GM12878 (cell line): ENCODE data around the gene SEMA5A. TPM values are rescaled to one million over a fixed set of nuclear protein-coding genes. Genes with fewer than 3 reads are reported as not detected.

Experiments
- ATAC-seq: fragments of 200-7000 bp; cut with Tn5 transposase; 3 replicates; pipeline ENCODE4 v1.9.1; 2020; ENCODE audit warnings: mild to moderate bottlenecking, moderate library complexity
- BruUV-seq: library from RNA; stranded (reverse); fragments of 400-500 nt; replicated peaks from 2 replicates; lab custom pipeline; 2021; lab: Mats Ljungman, UMichigan
- CTCF ChIA-PET: fragments of 300-600 bp; sonication (Branson Sonifier 250); formaldehyde crosslinking; extraction: SDS; loops from one replicate; lab custom pipeline; 2021; ENCODE audit warnings: inconsistent platforms; lab: Yijun Ruan, JAX
- POLR2A ChIA-PET: fragments of 350-600 bp; formaldehyde crosslinking; extraction: SDS; loops from one replicate; lab custom pipeline; 2021; ENCODE audit warnings: inconsistent platforms; lab: Charles Lee
- RAD21 ChIA-PET: fragments of 300-600 bp; sonication (Branson Sonifier 250); formaldehyde crosslinking; loops from one replicate; lab custom pipeline; 2023; ENCODE audit warnings: antibody characterized with exemption; ENCODE audit not compliant: unreplicated experiment; lab: Charles Lee
- SMC1A ChIA-PET: fragments of 300-600 bp; sonication (Branson Sonifier 250); formaldehyde crosslinking; loops from one replicate; lab custom pipeline; 2023; ENCODE audit not compliant: unreplicated experiment, uncharacterized antibody; lab: Charles Lee
- DNase-seq: peaks from one replicate; pipeline ENCODE4 v3.0.0-alpha.2; 2011; ENCODE audit warnings: low read depth, low spot score
- FAIRE-seq: peaks from 3 replicates; lab custom pipeline; 2011; peaks lifted over from hg19 to GRCh38; lab: Jason Lieb, UNC
- H2AFZ ChIP-seq: 2 replicates; pipeline ENCODE4 v1.6.0; 2011; ENCODE audit warnings: low read depth, low read length, control low read depth; ENCODE audit not compliant: control insufficient read depth
- H3K27ac ChIP-seq: 2 replicates; pipeline ENCODE4 v1.5.1; 2011; ENCODE audit warnings: control low read depth; ENCODE audit not compliant: control insufficient read depth, insufficient read depth
- H3K27me3 ChIP-seq, 2 experiments: replicated peaks in 1 of 2; 2 replicates each; pipeline versions ENCODE4 v1.6.0 to v1.6.1; 2011; ENCODE audit warnings: low read length in 1 of 2; ENCODE audit not compliant: control insufficient read depth in 2 of 2, insufficient read depth in 2 of 2
- H3K36me3 ChIP-seq, 2 experiments: 2 replicates each; pipeline ENCODE4 v1.5.1; 2011; ENCODE audit warnings: low read length in 1 of 2; ENCODE audit not compliant: control insufficient read depth in 2 of 2, insufficient read depth in 2 of 2
- H3K4me1 ChIP-seq: 2 replicates; pipeline ENCODE4 v1.6.1; 2011; ENCODE audit warnings: mild to moderate bottlenecking, low read length, moderate library complexity, mixed read lengths; ENCODE audit not compliant: control insufficient read depth, insufficient read depth
- H3K4me2 ChIP-seq: 2 replicates; pipeline ENCODE4 v1.6.0; 2011; ENCODE audit warnings: control low read depth; ENCODE audit not compliant: control insufficient read depth, insufficient read depth
- H3K4me3 ChIP-seq: fragments of 200-600 bp; sonication (generic); 2 replicates; pipeline ENCODE4 v1.5.1; 2016
- H3K79me2 ChIP-seq: 2 replicates; pipeline ENCODE4 v1.6.0; 2011; ENCODE audit warnings: low read length; ENCODE audit not compliant: control insufficient read depth, insufficient read depth
- H3K9ac ChIP-seq: 2 replicates; pipeline ENCODE4 v1.8.0; 2011; ENCODE audit warnings: low read length, control low read depth, mixed read lengths; ENCODE audit not compliant: control insufficient read depth, insufficient read depth
- H3K9me3 ChIP-seq: replicated peaks from 3 replicates; pipeline ENCODE4 v1.5.1; 2011; ENCODE audit warnings: mild to moderate bottlenecking, low read length; ENCODE audit not compliant: control insufficient read depth, insufficient read depth
- H4K20me1 ChIP-seq: 2 replicates; pipeline ENCODE4 v1.6.0; 2011; ENCODE audit not compliant: control insufficient read depth, insufficient read depth
- CEBPB ChIP-seq, 2 experiments: fragments of 150-350 bp in 1 of 2; IDR thresholded peaks; 2 replicates each; pipeline ENCODE4 v1.6.1; 2012 to 2014; ENCODE audit warnings: low read depth in 2 of 2, low read length in 2 of 2, borderline replicate concordance in 1 of 2, inconsistent platforms in 1 of 2
- DPF2 ChIP-seq: fragments of 450-650 bp; IDR thresholded peaks from 2 replicates; pipeline ENCODE4 v1.6.1; 2017; ENCODE audit warnings: mild to moderate bottlenecking
- E2F8 ChIP-seq: fragments of 450-650 bp; IDR thresholded peaks from 2 replicates; pipeline ENCODE4 v1.6.1; 2018; ENCODE audit warnings: mild to moderate bottlenecking, low read depth, moderate library complexity; ENCODE audit not compliant: partially characterized antibody
- EP300 ChIP-seq, 2 experiments: fragments of 150-350 bp in 1 of 2; IDR thresholded peaks; 2 replicates each; pipeline ENCODE4 v1.6.1; 2011 to 2012; ENCODE audit warnings: low read depth in 2 of 2, low read length in 2 of 2, borderline replicate concordance in 1 of 2, improper control_type of control experiment in 1 of 2, inconsistent platforms in 1 of 2; ENCODE audit not compliant: control insufficient read depth in 1 of 2
- ETV6 ChIP-seq, 2 experiments: fragments of 450-650 bp in 1 of 2; IDR thresholded peaks in 1 of 2; conservative IDR thresholded peaks in 1 of 2; 2 replicates each; pipeline ENCODE4 v1.6.1; 2014; ENCODE audit warnings: antibody characterized with exemption in 1 of 2, borderline replicate concordance in 1 of 2, low read depth in 1 of 2, mild to moderate bottlenecking in 1 of 2, moderate library complexity in 1 of 2
- FOS ChIP-seq: IDR thresholded peaks from 3 replicates; pipeline ENCODE4 v1.6.1; 2011; ENCODE audit warnings: borderline replicate concordance; ENCODE audit not compliant: insufficient read length; ENCODE audit errors: extremely low read depth
- KAT2A ChIP-seq: conservative IDR thresholded peaks from 2 replicates; pipeline ENCODE4 v1.6.1; 2011; ENCODE audit warnings: low read depth, low read length; ENCODE audit not compliant: control insufficient read depth
- MYB ChIP-seq: fragments of 150-350 bp; IDR thresholded peaks from 2 replicates; pipeline ENCODE4 v1.6.1; 2014; ENCODE audit warnings: mild to moderate bottlenecking, low read depth, low read length, borderline replicate concordance
- NBN ChIP-seq: fragments of 450-650 bp; IDR thresholded peaks from 2 replicates; pipeline ENCODE4 v1.6.1; 2016
- NR2C1 ChIP-seq: fragments of 450-650 bp; IDR thresholded peaks from 2 replicates; pipeline ENCODE4 v1.6.1; 2017; ENCODE audit warnings: antibody characterized with exemption, mild to moderate bottlenecking, moderate library complexity
- PAX8 ChIP-seq: fragments of 450-650 bp; IDR thresholded peaks from 2 replicates; pipeline ENCODE4 v1.6.1; 2017; ENCODE audit warnings: mild to moderate bottlenecking, moderate library complexity
- POLR2A ChIP-seq: IDR thresholded peaks from 2 replicates; pipeline ENCODE4 v1.6.1; 2011; ENCODE audit warnings: low read depth, mild to moderate bottlenecking, low read length
- POU2F2 ChIP-seq: IDR thresholded peaks from 3 replicates; pipeline ENCODE4 v1.6.1; 2011; ENCODE audit warnings: low read depth, mild to moderate bottlenecking, low read length, borderline replicate concordance
- SIX5 ChIP-seq: IDR thresholded peaks from 2 replicates; pipeline ENCODE4 v1.6.1; 2011; ENCODE audit warnings: mild to moderate bottlenecking, low read depth, low read length, moderate library complexity; ENCODE audit not compliant: severe bottlenecking
- ZNF384 ChIP-seq: IDR thresholded peaks from 2 replicates; pipeline ENCODE4 v1.6.1; 2012; ENCODE audit warnings: low read depth, mild to moderate bottlenecking, low read length, improper control_type of control experiment, borderline replicate concordance
- WGBS: methylation state at CpG from one replicate; pipeline ENCODE4 v1.1.6; 2016; ENCODE audit warnings: low lambda C conversion rate; ENCODE audit not compliant: insufficient replicate concordance, insufficient coverage; ENCODE audit errors: missing lambda C conversion rate; 5-methylcytosine and 5-hydroxymethylcytosine counted together
- in situ Hi-C: fragments of 300-500 bp; cut with MboI; formaldehyde crosslinking; loops from 9 replicates; pipeline ENCODE4 v1.14.3; 2018; ENCODE audit warnings: mixed read lengths
- intact Hi-C: fragments of 100-400 bp; cut with micrococcal nuclease; formaldehyde crosslinking; loops from one replicate; pipeline ENCODE4 v1.14.2; 2022; ENCODE audit not compliant: unreplicated experiment
- polyA plus RNA-seq, 11 experiments: library from polyadenylated mRNA; depleted of rRNA in 4 of 11; unstranded in 6 of 11; stranded (reverse) in 5 of 11; fragments of >200 nt; fragmentation: Nextera tagmentation in 4 of 11; fragmentation: Illumina TruSeq in 1 of 11; extraction: Ambion mirVana in 4 of 11; extraction: Trizol in 1 of 11; gene quantifications; 1 replicate in 1 of 11; 2 replicates in 10 of 11; pipeline versions ENCODE4 v1.2.1 to v1.2.3, GENCODE V29; 2011 to 2016; ENCODE audit warnings: inconsistent platforms in 2 of 11, missing spikeins in 2 of 11, low read depth in 1 of 11
- total RNA-seq, 4 experiments: library from RNA; depleted of rRNA in 3 of 4; stranded (reverse); fragments of >200 nt in 3 of 4; fragmentation: Illumina TruSeq in 1 of 4; extraction: Trizol in 1 of 4; gene quantifications; 2 replicates each; pipeline versions ENCODE4 v1.2.1 to v1.2.3, GENCODE V29; 2013 to 2021
- TF ChIP-seq, protein P1 (sequence below), 3 experiments: IDR thresholded peaks in 2 of 3; conservative IDR thresholded peaks in 1 of 3; 2 replicates each; pipeline ENCODE4 v1.5.1; 2011; ENCODE audit warnings: low read depth in 3 of 3, low read length in 3 of 3, mild to moderate bottlenecking in 3 of 3, control low read depth in 2 of 3, moderate library complexity in 2 of 3, inconsistent platforms in 1 of 3, mixed read lengths in 1 of 3; ENCODE audit not compliant: control insufficient read depth in 2 of 3, insufficient read depth in 1 of 3; ENCODE audit errors: extremely low read depth in 1 of 3
- TF ChIP-seq, protein P2 (sequence below): fragments of 450-650 bp; conservative IDR thresholded peaks from 2 replicates; pipeline ENCODE4 v1.6.1; 2017; ENCODE audit warnings: mild to moderate bottlenecking, moderate library complexity

Gene SEMA5A
- total and polyA plus RNA-seq, 10 of the 15 experiments (the other 5 are each of a cell fraction or from before 2014, with no cell fraction given): 0.03 to 2.4 (median 0.09) TPM; not detected in 1

DNA sequence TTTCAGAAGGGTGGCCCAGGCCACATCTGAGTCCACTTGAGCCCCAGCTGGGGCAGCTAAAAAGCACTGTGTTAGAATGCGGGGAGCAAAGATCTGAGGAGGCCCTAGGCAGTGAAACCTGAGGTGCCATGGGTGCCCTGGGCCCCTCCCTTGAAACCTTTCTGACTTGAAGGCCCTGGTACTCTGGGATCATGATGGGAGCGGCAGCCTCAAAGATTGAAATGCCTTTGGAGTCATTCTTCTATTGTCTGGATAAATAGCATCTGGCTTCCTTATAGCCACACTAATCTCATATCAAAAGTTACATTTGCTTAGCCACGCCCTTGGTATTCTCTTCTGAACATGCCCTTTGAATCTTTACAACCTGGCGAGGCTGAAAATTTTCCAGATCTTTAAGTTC is 7.7 kb upstream of the SEMA5A start:
- no peaks in the 10 kb centered on the region for H3K79me2 ChIP-seq
- POLR2A ChIA-PET: no interaction called here
- no peak for ATAC-seq
- 16% methylated on average over 4 of the region's 4 CpGs for WGBS
- intact Hi-C loops (no loop called here), in situ Hi-C loops (no loop called here)
- CTCF ChIA-PET: no interaction called here
- no peak overlapping the region for H3K4me3 ChIP-seq
- H4K20me1 ChIP-seq: no peaks in the 10 kb centered on the region
- no peak overlapping the region for H3K4me2 ChIP-seq
- RAD21 ChIA-PET: no interaction called here
- no peak overlapping the region for H2AFZ ChIP-seq
- DNase-seq: no peak
- no peaks in the 10 kb centered on the region for H3K4me1 ChIP-seq
- H3K36me3 ChIP-seq: no peaks in the 10 kb centered on the region
- BruUV-seq: no TSS peak
- H3K27ac ChIP-seq: no peak overlapping the region
- SMC1A ChIA-PET: no interaction called here
- H3K9me3 ChIP-seq: no peaks in the 10 kb centered on the region
- no peak overlapping the region for H3K9ac ChIP-seq
- H3K27me3 ChIP-seq: no peaks in the 10 kb centered on the region; a peak in 1 of 4 replicates
- no peak for FAIRE-seq
- TF ChIP-seq CEBPB (IDR thresholded peaks at IDR 0.05; ENCODE audit: borderline replicate concordance in 1 of 2, low read depth in 2 of 2, low read length in 2 of 2): no peak
- no peak for TF ChIP-seq POU2F2
- TF ChIP-seq PAX8: no peak
- no peak for TF ChIP-seq ETV6 (conservative IDR thresholded peaks at IDR 0.05 in 1 of 2, IDR thresholded peaks at IDR 0.05 in 1 of 2; ENCODE audit: borderline replicate concordance in 1 of 2, low read depth in 1 of 2)
- no peak for TF ChIP-seq POLR2A
- no peak for TF ChIP-seq KAT2A
- no peak for TF ChIP-seq FOS
- no peak for TF ChIP-seq SIX5
- TF ChIP-seq ZNF384: no peak
- TF ChIP-seq, protein P1, sequence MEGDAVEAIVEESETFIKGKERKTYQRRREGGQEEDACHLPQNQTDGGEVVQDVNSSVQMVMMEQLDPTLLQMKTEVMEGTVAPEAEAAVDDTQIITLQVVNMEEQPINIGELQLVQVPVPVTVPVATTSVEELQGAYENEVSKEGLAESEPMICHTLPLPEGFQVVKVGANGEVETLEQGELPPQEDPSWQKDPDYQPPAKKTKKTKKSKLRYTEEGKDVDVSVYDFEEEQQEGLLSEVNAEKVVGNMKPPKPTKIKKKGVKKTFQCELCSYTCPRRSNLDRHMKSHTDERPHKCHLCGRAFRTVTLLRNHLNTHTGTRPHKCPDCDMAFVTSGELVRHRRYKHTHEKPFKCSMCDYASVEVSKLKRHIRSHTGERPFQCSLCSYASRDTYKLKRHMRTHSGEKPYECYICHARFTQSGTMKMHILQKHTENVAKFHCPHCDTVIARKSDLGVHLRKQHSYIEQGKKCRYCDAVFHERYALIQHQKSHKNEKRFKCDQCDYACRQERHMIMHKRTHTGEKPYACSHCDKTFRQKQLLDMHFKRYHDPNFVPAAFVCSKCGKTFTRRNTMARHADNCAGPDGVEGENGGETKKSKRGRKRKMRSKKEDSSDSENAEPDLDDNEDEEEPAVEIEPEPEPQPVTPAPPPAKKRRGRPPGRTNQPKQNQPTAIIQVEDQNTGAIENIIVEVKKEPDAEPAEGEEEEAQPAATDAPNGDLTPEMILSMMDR (IDR thresholded peaks at IDR 0.05 in 2 of 3, conservative IDR thresholded peaks at IDR 0.05 in 1 of 3; ENCODE audit: control insufficient read depth in 2 of 3, extremely low read depth in 1 of 3, insufficient read depth in 1 of 3, low read depth in 3 of 3, low read length in 3 of 3): no peak
- TF ChIP-seq DPF2: no peak
- TF ChIP-seq MYB: no peak
- no peak for TF ChIP-seq E2F8
- no peak for TF ChIP-seq EP300 (IDR thresholded peaks at IDR 0.05; ENCODE audit: borderline replicate concordance in 1 of 2, control insufficient read depth in 1 of 2, low read depth in 2 of 2, low read length in 2 of 2)
- TF ChIP-seq NBN: no peak
- TF ChIP-seq, protein P2, sequence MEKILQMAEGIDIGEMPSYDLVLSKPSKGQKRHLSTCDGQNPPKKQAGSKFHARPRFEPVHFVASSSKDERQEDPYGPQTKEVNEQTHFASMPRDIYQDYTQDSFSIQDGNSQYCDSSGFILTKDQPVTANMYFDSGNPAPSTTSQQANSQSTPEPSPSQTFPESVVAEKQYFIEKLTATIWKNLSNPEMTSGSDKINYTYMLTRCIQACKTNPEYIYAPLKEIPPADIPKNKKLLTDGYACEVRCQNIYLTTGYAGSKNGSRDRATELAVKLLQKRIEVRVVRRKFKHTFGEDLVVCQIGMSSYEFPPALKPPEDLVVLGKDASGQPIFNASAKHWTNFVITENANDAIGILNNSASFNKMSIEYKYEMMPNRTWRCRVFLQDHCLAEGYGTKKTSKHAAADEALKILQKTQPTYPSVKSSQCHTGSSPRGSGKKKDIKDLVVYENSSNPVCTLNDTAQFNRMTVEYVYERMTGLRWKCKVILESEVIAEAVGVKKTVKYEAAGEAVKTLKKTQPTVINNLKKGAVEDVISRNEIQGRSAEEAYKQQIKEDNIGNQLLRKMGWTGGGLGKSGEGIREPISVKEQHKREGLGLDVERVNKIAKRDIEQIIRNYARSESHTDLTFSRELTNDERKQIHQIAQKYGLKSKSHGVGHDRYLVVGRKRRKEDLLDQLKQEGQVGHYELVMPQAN: no peak
- TF ChIP-seq NR2C1: no peak
